Memory B cell (primary cell): ENCODE data around the gene KRT34.
"Not testable (repeated sequence)": the region's sequence is repeated elsewhere in the genome, so short reads cannot be mapped to it uniquely, and the experiment has no call there.

Experiments used
- ATAC-seq: fragments of 150-1000 bp; cut with Tn5 transposase; 2 replicates; pipeline ENCODE4 v1.10.0; 2021; ENCODE audit warnings: low read depth, mild to moderate bottlenecking, moderate library complexity
- DNase-seq, 2 donors: peaks; one replicate each; pipeline ENCODE4 v3.0.0; 2022; ENCODE audit warnings: low spot score in 2 of 2
- H3K27ac Mint-ChIP-seq: one replicate; pipeline ENCODE4 v1.8.0; 2022; ENCODE audit warnings: mild to moderate bottlenecking, moderate library complexity, mixed read lengths
- H3K27me3 Mint-ChIP-seq: one replicate; pipeline ENCODE4 v1.8.0; 2022; ENCODE audit warnings: mixed read lengths
- H3K36me3 Mint-ChIP-seq: one replicate; pipeline ENCODE4 v1.8.0; 2022; ENCODE audit warnings: mild to moderate bottlenecking, mixed read lengths
- H3K4me1 Mint-ChIP-seq: one replicate; pipeline ENCODE4 v1.8.0; 2022; ENCODE audit warnings: mixed read lengths
- H3K4me3 Mint-ChIP-seq: one replicate; pipeline ENCODE4 v1.8.0; 2022; ENCODE audit warnings: mild to moderate bottlenecking, moderate library complexity, mixed read lengths
- H3K9me3 Mint-ChIP-seq: one replicate; pipeline ENCODE4 v1.8.0; 2022; ENCODE audit warnings: mixed read lengths

The KRT34 gene

GRCh38 chr17:41367426-41368075 lies 14.6 kb downstream of the KRT34 start:
- no peak overlapping the region for H3K4me3 Mint-ChIP-seq
- no peak for ATAC-seq
- no peak overlapping the region for H3K27ac Mint-ChIP-seq
- H3K36me3 Mint-ChIP-seq = no peaks in the 10 kb centered on the region
- DNase-seq = no peak
- H3K4me1 Mint-ChIP-seq = peaks cover 2% of the 10 kb centered on the region
- H3K9me3 Mint-ChIP-seq = no peaks in the 10 kb centered on the region
- H3K27me3 Mint-ChIP-seq = peaks cover 4% of the 10 kb centered on the region

- Mint-ChIP-seq H3K27me3 (peaks cover 6% of the 10 kb centered on the region), H3K4me3 (no peak overlapping the region), H3K27ac (no peak overlapping the region), H3K9me3 (no peaks in the 10 kb centered on the region), H3K36me3 (no peaks in the 10 kb centered on the region), H3K4me1 (peaks cover 2% of the 10 kb centered on the region)
- DNase-seq (no peak), ATAC-seq (no peak)
These were observed 16.0 kb downstream of the KRT34 start for GRCh38 chr17:41366070-41366469.

GRCh38 chr17:41363881-41364280 lies 18.2 kb downstream of the KRT34 start:
- ATAC-seq = no peak

DNA sequence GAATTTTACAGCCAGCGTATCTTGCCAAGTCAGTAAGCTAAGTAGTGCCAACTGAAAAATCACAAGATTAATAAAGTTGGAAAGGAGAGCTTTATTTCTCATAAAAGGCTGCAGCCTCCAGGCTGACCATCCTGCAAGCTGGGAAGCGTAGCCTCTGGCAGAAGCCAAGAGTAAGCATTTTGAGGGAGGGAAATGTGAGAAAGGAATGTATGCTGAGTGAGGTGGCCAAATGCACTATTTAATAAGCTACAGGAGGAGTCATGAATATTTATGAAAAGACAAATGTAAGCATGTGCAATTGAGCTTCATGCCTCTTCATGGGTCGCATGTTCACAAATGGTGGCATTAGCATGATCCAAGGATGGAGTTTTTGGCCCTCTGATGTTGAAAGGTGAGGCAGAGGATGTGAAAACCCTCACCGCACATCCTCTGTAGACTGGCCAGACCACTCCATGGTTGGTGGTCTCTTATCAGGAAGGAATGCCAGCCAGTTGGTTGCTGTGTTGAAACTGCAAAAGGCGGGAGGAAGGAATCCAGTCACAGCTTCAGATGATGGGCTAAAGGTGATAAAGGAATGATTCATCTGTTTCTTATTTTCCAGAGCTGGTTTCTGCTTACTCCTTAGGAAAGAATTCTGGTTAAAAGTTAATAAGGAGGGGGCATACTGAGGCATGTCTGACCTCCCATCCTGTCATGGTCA lies 21.7 kb downstream of the KRT34 start:
- Mint-ChIP-seq H3K27me3 (peaks cover 9% of the 10 kb centered on the region), H3K4me1 (no peaks in the 10 kb centered on the region), H3K27ac (no peak overlapping the region), H3K36me3 (no peaks in the 10 kb centered on the region), H3K9me3 (peaks cover 2% of the 10 kb centered on the region), H3K4me3 (no peak overlapping the region)
- DNase-seq (no peak), ATAC-seq (no peak)

More at GRCh38 chr17:41363881-41364280, 18.2 kb downstream of the KRT34 start:
- Mint-ChIP-seq H3K4me1 (peaks cover 2% of the 10 kb centered on the region), H3K9me3 (peaks cover 1% of the 10 kb centered on the region), H3K4me3 (no peak overlapping the region), H3K27me3 (peaks cover 6% of the 10 kb centered on the region), H3K36me3 (no peaks in the 10 kb centered on the region), H3K27ac (no peak overlapping the region)
- DNase-seq = no peak

GRCh38 chr17:41354536-41354935 lies 27.6 kb downstream of the KRT34 start:
- H3K27ac Mint-ChIP-seq = no peak overlapping the region
- DNase-seq (no peak), ATAC-seq (no peak)
- no peak overlapping the region for H3K4me3 Mint-ChIP-seq
- no peaks in the 10 kb centered on the region for H3K36me3 Mint-ChIP-seq
- H3K27me3 Mint-ChIP-seq = peaks cover 13% of the 10 kb centered on the region
- no peaks in the 10 kb centered on the region for H3K4me1 Mint-ChIP-seq
- peaks cover 1% of the 10 kb centered on the region for H3K9me3 Mint-ChIP-seq

DNA sequence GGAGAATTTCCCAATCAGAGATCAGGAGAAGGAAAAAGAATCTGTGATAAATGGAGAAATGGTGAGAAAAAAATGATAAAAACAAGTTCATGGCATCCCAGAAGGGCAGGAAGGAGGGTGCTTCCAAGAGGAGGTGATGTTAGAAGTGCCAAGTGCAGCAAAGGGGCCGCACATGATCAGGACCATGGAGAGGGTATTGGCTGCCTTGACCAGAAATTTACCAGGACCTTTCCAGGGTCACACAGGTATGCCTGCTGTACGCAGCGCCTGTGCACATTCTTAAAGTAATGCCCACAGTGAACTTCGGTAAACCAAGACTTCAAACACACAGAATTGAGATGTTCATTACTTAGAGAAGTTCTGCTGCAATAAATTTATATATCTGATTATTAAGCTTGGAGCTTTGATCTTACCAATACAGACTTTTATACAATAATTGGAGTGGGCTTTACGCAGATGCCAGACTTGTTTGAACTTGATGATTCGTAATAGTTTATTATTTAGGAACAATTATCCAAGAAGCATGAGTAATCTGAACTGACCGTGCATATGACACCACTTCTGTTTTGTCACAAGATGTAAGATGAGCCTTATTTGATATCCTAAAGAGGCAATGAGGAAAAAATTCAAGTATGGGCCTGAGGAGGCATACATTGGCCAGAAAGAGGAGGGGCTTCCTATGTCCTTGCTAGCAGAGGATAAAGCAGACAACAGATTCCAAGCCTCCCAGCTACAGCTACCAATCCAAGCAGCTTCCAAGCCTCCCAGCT lies 29.3 kb downstream of the KRT34 start:
- Mint-ChIP-seq H3K4me3 (no peak overlapping the region), H3K27me3 (peaks cover 13% of the 10 kb centered on the region), H3K36me3 (no peaks in the 10 kb centered on the region), H3K9me3 (peaks cover 1% of the 10 kb centered on the region), H3K27ac (no peak overlapping the region), H3K4me1 (no peaks in the 10 kb centered on the region)
- DNase-seq = no peak
- ATAC-seq = no peak

- Mint-ChIP-seq H3K36me3 (no peaks in the 10 kb centered on the region), H3K9me3 (no peaks in the 10 kb centered on the region), H3K4me1 (no peaks in the 10 kb centered on the region), H3K27ac (no peak overlapping the region), H3K27me3 (peaks cover 10% of the 10 kb centered on the region), H3K4me3 (no peak overlapping the region)
- DNase-seq (no peak), ATAC-seq (no peak)
These were observed 30.9 kb downstream of the KRT34 start for GRCh38 chr17:41351177-41351576.

GRCh38 chr17:41350381-41350878 lies 31.7 kb downstream of the KRT34 start, which contains the start of gene KRT33A:
Gene KRT33A (minus strand): TSS chr17:41350828. CDS start chr17:41350767, 61 bp downstream.
- not testable (repeated sequence) for H3K4me3 Mint-ChIP-seq, ATAC-seq, DNase-seq, H3K27me3 Mint-ChIP-seq, H3K9me3 Mint-ChIP-seq, H3K36me3 Mint-ChIP-seq, H3K27ac Mint-ChIP-seq, H3K4me1 Mint-ChIP-seq

DNA sequence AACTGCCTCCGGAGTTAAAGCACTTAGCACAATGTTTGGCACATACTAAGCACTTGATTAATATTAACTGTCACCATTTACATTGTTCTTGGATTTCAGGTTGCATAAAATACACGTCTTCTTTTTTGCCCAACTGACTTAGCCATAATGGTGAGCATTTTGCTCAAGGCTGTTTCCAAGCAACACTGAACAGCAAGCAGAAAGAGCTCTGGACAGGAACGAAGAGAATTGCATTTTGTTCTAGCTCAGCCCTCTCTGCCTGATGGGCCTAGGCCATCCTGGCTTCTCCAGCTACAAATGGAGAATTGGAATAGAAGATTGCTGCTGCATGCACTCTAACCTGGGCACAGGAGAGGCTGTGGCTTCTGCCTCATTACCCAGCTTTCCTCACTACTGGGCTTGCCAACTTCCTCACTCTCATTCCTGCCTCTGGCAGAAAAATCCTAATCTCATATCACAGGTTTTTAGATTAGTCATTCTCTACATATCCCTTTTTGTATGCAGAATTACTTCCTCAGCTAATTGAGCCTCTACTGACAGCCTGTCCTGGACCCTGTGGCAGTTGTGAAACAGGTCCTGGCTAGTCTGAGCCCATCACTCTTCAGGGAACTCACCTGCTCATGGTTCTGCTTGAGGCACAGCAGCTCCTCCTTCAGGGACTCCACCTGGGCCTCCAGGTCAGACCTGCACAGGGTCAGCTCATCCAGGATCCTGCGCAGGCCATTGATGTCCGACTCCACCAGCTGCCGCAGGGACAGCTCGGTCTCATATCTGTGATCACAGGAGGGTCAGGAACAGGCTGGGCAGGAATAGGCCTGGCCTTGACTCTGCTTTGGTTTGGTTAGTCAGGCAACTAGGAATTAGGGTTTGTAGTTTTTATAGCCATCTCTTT lies 34.0 kb downstream of the KRT34 start:
- H3K9me3 Mint-ChIP-seq = peaks cover 3% of the 10 kb centered on the region
- H3K27me3 Mint-ChIP-seq = peaks cover 11% of the 10 kb centered on the region
- H3K4me3 Mint-ChIP-seq = no peak overlapping the region
- ATAC-seq (no peak), DNase-seq (no peak)
- H3K27ac Mint-ChIP-seq = no peak overlapping the region
- H3K4me1 Mint-ChIP-seq = no peaks in the 10 kb centered on the region
- peaks cover 3% of the 10 kb centered on the region for H3K36me3 Mint-ChIP-seq

DNA sequence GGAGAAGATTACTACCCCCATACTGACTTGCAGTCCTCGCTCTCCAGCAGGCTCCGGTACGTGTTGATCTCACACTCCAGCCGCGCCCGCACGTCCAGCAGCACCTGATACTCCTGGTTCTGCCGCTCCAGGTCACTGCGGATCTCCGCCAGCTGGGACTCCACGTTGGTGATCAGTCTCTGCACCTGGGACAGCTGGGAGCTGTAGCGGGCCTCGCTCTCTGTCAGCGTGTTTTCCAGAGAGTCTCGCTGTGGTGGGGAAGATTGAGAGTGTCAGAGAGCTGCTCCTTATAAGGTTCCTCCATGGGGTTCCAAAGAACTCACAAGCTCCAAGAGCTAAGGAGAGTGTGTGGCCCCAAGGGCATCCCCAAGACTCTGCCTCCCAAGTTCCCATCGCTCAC lies 35.7 kb downstream of the KRT34 start:
- not testable (repeated sequence) for H3K9me3 Mint-ChIP-seq, H3K4me3 Mint-ChIP-seq, DNase-seq, H3K4me1 Mint-ChIP-seq, ATAC-seq, H3K27ac Mint-ChIP-seq, H3K27me3 Mint-ChIP-seq, H3K36me3 Mint-ChIP-seq

GRCh38 chr17:41345992-41346391 lies 36.1 kb downstream of the KRT34 start:
- ATAC-seq (no peak), DNase-seq (no peak)
- H3K27ac Mint-ChIP-seq = no peak overlapping the region
- peaks cover 5% of the 10 kb centered on the region for H3K36me3 Mint-ChIP-seq
- H3K4me3 Mint-ChIP-seq = no peak overlapping the region
- peaks cover 2% of the 10 kb centered on the region for H3K27me3 Mint-ChIP-seq
- H3K4me1 Mint-ChIP-seq = peaks cover under 1% of the 10 kb centered on the region
- peaks cover 9% of the 10 kb centered on the region for H3K9me3 Mint-ChIP-seq

GRCh38 chr17:41343029-41343428 lies 39.1 kb downstream of the KRT34 start:
- peaks cover 9% of the 10 kb centered on the region for H3K9me3 Mint-ChIP-seq
- H3K36me3 Mint-ChIP-seq = peaks cover 5% of the 10 kb centered on the region
- ATAC-seq (no peak), DNase-seq (no peak)
- no peak overlapping the region for H3K27ac Mint-ChIP-seq
- peaks cover 16% of the 10 kb centered on the region for H3K4me1 Mint-ChIP-seq
- H3K4me3 Mint-ChIP-seq = no peak overlapping the region
- peaks cover 2% of the 10 kb centered on the region for H3K27me3 Mint-ChIP-seq
